NCI-H128 (cell line): ENCODE measurements around the gene MEFV.
"Not testable (repeated sequence)": the region's sequence is repeated elsewhere in the genome, so short reads cannot be mapped to it uniquely, and the experiment has no call there.

Experiments
- DNase-seq: peaks from one replicate; lab custom pipeline; 2025; ENCODE audit not compliant: unreplicated experiment; lab: John Stamatoyannopoulos, UW

MEFV gene, protein sequence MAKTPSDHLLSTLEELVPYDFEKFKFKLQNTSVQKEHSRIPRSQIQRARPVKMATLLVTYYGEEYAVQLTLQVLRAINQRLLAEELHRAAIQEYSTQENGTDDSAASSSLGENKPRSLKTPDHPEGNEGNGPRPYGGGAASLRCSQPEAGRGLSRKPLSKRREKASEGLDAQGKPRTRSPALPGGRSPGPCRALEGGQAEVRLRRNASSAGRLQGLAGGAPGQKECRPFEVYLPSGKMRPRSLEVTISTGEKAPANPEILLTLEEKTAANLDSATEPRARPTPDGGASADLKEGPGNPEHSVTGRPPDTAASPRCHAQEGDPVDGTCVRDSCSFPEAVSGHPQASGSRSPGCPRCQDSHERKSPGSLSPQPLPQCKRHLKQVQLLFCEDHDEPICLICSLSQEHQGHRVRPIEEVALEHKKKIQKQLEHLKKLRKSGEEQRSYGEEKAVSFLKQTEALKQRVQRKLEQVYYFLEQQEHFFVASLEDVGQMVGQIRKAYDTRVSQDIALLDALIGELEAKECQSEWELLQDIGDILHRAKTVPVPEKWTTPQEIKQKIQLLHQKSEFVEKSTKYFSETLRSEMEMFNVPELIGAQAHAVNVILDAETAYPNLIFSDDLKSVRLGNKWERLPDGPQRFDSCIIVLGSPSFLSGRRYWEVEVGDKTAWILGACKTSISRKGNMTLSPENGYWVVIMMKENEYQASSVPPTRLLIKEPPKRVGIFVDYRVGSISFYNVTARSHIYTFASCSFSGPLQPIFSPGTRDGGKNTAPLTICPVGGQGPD

GRCh38 chr16:3256146-3256865 lies at the start of gene MEFV:
MEFV (minus strand) TSS chr16:3256633; CDS start chr16:3256587, 46 bp downstream.
- no peak for DNase-seq

DNA sequence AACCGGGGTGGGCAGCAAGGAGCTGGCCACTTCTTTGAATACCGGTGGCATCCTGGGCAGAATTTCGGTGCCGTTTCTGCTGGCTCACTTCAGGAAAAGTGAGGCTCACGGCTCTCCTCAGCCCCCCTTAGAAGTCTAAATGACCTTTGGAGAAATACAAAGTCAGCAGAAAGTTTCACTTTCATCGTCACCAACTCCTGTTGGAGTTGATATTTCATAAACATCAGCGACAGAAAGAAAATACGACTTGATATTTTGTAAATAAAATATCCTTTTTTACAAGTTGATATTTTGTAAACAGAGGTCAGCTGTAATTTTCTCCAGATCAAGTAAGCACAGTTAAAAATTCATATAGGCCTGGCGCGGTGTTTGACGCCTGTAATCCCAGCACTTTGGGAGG lies 49.6 kb upstream of the MEFV start:
- no peak for DNase-seq

- DNase-seq: peak; percentile 50
Measured at GRCh38 chr16:3305109-3306068, 49.0 kb upstream of the MEFV start, which contains the start of the genes TIGD7 and ZNF75A. TIGD7 (minus strand) TSS chr16:3305430; CDS start chr16:3300614, 4,816 bp downstream. ZNF75A (plus strand) TSS chr16:3305497; CDS start chr16:3308429, 2,932 bp downstream.

GRCh38 chr16:3304370-3304769 lies 47.9 kb upstream of the MEFV start:
- DNase-seq: no peak

- DNase-seq: no peak
Measured at GRCh38 chr16:3295783-3296182, 39.4 kb upstream of the MEFV start.

- no peak for DNase-seq
Measured at GRCh38 chr16:3295209-3295608, 38.8 kb upstream of the MEFV start.

- DNase-seq: no peak
Measured at GRCh38 chr16:3292604-3293003, 36.2 kb upstream of the MEFV start.

GRCh38 chr16:3289998-3290673 lies 33.7 kb upstream of the MEFV start:
- DNase-seq: no peak

DNA sequence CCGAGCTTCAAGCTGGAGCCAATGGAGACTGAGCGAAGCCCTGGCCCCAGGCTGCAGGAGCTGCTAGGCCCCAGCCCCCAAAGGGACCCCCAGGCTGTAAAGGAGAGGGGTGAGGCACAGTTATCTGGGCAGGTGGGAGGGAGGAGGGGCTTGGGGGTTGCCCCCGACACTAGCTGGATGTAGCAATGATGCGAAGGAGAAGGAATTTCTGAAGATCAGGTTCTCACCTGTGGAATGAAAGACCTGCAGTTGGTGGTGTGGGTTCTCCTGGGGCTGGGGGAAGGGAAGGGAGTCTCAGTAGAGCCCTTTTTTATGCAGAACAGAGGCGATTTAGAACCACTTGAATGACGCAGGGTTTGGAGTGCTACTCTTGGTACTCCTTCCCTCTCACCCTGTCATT lies 28.7 kb upstream of the MEFV start:
- no peak for DNase-seq

GRCh38 chr16:3283543-3284447 lies 27.4 kb upstream of the MEFV start:
- DNase-seq: no peak

DNA sequence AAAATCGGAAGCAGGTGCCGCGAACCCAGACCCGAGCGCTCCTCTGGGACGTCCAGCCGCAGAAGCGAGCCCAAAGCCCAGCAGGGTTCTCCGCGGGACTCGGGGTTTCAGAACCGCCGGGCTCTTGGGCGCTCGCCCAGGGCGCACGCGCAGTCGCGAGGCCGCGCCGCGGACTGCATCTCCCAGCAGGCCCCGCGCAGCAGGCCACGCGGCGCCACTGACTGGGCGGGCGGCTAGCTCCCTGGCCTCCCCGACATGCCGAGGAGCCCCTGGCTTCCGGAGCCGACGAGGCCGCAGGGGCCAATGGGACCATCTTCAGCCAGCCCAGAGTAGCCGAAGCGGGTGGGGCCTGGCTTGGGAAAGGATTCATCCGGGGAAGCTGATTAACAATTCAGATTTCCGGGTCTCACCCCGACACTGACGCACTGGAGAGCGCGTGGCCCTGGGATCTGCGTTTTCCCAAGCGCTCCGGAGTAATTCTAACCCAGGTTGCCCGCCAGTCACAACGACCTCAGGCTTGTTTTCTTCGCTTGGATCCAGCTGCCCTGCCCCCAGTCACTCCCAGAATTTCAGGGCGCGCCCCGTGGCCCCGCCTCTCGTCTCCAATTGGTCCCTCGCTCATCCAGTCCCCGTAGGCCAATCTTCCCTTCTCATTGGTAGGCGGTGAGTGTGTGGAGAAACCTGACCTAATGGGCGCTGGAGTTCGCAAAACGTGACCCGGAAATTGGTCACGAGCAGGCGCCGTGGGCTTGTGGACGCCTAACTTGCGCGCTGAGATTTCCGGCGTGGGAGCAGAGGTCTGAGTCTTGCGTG lies 26.5 kb upstream of the MEFV start, which contains the start of gene ZNF263:
Gene ZNF263, plus strand, starts transcription at position 762 of the 813 bp plus-strand sequence. CDS start 328 bp downstream, outside the sequence.
- peak; percentile 81 for DNase-seq

GRCh38 chr16:3282103-3282729 lies 25.8 kb upstream of the MEFV start:
- peak; percentile 45 for DNase-seq

DNA sequence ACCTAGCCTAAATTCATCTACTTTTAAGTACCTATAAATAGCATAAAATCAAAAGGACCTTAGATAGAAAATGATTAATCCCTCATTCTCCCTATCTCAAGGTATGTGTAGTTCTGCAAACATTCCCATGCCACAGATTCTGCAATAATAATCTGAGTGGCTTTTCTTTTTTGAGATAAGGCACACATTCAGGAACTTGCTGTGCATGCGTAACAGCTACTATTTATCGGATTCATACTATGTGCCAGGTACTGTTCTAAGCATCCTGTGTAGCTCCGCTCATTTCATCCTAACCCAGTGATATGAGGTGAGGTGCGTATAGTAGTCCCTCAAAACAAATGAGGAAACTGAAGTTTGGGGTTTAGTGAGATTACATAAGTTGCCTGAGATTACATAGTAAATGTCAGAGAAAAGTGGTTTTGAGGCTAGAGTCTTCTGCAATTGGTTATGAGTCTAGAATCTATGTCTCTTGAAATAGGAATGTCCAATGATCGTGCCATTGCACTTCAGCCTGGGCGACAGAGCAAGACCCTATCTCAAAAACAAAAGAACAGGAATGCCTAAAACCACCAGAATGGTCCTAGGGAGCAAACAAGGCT lies 24.9 kb upstream of the MEFV start:
- DNase-seq: no peak

DNA sequence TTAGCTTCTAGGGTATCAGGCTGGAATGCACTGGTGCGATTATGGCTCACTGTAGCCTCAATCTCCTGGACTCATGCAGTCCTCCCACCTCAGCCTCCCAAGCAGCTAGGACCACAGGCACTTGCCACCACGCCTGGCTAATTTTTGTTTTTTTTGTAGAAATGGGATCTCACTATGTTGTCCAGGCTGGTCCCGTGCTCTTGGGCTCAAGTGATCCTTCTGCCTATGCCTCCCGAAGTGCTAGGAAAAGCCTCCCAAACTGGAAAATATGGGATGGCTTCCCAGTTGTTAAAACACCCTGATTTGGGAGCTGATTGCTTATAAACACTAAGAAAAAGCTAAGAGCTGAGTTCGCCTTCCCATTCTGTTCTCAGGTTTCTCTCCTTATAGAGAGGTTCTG lies 20.2 kb upstream of the MEFV start:
- no peak for DNase-seq

DNA sequence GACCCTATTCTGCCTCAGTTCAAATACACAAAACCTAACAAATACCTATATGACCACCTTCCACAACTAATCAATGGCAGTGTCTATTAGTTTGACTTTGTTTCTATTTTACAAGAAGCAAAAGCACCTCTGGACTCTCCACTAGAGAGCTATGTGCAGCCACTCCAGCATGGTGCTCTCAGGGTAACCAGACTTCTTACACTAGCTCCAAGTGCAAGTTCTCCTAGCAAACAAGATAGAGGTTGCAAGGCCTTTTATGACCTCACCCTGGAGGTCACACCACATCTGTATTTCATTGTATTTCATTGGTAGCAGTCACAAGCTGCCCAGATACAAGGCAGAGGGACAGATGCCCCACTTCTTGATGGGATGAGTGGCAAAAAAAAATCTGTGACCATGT lies 18.5 kb upstream of the MEFV start:
- DNase-seq: no peak

DNA sequence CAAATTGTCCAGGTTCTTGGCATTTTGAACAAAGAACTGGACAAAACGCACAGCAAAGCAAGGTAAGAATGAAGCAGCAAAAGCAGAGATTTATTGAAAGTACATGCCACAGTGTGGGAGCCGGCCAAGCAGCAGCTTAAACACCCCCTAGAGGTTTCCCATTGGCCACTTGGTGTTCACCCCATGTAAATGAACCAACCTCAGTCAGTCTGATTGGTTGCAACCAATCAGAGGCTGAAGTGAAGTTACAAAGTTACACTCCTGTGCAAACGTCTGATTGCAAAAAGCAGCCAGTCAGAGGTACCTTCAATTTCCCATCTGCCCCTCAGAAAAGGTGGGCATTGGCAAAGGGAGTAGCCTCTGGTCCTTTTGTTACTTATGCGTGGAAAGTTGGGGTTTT lies 18.1 kb upstream of the MEFV start:
- no peak for DNase-seq

DNA sequence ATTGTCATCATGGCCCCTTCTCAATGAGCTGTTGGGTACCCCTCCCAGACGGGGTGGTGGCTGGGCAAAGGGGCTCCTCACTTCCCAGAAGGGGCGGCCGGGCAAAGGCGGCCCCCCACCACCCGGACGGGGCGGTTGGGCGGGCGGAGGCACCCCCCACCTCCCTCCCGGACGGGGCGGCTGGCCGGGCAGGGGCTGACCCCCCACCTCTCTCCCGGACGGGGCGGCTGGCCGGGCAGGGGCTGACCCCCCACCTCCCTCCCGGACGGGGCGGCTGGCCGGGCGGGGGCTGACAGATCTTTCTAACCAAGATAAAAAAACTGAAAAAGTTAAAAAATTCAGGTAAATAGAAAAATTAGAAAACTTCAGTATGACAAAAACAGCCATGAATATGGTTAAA lies 14.8 kb upstream of the MEFV start:
- not testable (repeated sequence) for DNase-seq
